NCI-H2196 (cell line): Measurements from ENCODE around the gene ZBTB8B.
"Not testable (repeated sequence)": the region's sequence is repeated elsewhere in the genome, so short reads cannot be mapped to it uniquely, and the experiment has no call there.

Experiments
- DNase-seq: peaks from one replicate; lab custom pipeline; 2025; ENCODE audit not compliant: unreplicated experiment; lab: John Stamatoyannopoulos, UW

ZBTB8B gene

GRCh38 chr1:32468791-32469190 lies 3.9 kb downstream of the ZBTB8B start:
- no peak for DNase-seq

DNA sequence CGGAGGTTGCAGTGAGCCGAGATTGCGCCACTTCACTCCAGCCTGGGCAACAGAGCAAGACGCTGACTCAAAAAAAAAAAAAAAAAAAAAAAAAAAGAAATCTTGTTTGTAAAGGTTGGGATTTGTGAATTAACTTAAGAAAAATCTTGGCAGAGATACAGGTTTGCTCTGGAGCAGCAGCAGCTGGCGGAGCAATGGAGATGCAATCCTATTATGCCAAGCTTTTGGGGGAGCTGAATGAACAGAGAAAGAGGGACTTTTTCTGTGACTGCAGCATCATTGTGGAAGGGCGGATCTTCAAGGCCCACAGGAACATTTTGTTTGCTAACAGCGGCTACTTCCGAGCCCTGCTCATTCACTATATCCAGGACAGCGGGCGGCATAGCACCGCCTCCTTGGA lies 5.6 kb downstream of the ZBTB8B start:
- no peak for DNase-seq

DNA sequence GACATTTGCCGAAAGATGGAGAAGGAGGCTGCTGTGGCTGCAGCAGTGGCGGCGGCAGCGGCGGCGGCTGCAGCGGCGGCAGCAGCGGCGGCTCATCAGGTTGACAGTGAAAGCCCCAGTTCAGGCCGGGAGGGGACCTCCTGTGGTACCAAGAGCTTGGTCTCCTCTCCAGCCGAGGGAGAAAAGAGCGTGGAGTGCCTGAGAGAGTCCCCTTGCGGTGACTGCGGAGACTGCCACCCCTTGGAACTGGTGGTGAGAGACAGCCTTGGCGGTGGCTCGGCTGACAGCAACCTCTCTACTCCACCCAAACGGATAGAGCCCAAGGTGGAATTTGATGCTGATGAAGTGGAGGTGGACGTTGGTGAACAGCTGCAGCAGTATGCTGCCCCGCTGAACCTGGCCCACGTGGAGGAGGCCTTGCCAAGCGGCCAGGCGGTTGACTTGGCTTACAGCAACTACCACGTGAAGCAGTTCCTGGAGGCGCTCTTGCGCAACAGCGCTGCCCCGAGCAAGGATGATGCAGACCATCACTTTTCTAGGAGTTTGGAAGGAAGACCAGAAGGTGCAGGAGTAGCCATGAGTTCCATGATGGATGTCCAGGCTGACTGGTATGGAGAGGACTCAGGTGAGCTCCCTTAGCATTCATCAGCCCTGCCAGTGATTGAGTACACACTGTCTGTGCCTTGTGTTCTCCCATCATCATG lies 6.3 kb downstream of the ZBTB8B start:
- DNase-seq, result no peak

- DNase-seq, result no peak
These were observed 7.0 kb downstream of the ZBTB8B start for GRCh38 chr1:32471695-32472362.

- DNase-seq, result not testable (repeated sequence)
These were observed 8.1 kb downstream of the ZBTB8B start for GRCh38 chr1:32472966-32473365.

GRCh38 chr1:32474954-32475353 lies 10.1 kb downstream of the ZBTB8B start:
- peak; percentile 62 for DNase-seq

- no peak for DNase-seq
These were observed 15.1 kb downstream of the ZBTB8B start for GRCh38 chr1:32480003-32480402.

- no peak for DNase-seq
These were observed 15.9 kb downstream of the ZBTB8B start for GRCh38 chr1:32480761-32481160.

GRCh38 chr1:32481788-32482187 lies 16.9 kb downstream of the ZBTB8B start:
- DNase-seq, result not testable (repeated sequence)

- DNase-seq, result no peak
These were observed 20.8 kb downstream of the ZBTB8B start for GRCh38 chr1:32485554-32486255.

GRCh38 chr1:32486463-32487113 lies 21.7 kb downstream of the ZBTB8B start:
- DNase-seq, result no peak

- no peak for DNase-seq
These were observed 22.3 kb downstream of the ZBTB8B start for GRCh38 chr1:32487182-32487581.

DNA sequence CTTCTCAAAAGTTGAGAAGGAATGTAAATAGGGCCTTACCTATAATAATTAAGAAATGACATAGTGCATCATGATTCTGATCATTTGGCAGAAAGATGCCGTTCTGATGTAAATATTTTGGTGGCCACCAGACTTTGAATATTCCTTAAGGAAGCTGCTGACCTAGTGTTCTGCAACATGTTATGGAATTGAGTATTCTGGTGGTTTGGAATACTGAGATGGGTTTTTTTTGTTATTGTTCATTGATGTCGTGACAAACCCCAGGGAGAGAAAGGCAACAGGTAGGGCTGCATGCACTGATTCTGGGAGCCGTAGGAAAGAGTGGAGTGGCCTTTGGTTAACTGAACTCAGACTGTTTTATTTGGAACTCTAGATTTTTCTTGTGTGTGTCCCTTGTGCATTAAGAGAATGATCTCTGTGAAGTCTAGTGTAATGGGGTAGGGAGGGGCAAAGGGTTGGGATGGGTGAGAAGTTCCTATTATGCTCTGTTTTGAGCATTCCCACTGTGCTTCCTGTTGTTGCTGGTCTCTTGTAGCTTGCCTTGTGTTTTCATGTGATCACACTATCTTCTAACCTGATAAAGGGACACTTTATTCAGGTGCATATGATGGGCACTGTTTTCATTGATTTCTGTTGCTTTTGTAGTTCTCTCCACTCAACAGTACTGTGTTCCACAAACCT lies 25.0 kb downstream of the ZBTB8B start:
- DNase-seq, result no peak

DNA sequence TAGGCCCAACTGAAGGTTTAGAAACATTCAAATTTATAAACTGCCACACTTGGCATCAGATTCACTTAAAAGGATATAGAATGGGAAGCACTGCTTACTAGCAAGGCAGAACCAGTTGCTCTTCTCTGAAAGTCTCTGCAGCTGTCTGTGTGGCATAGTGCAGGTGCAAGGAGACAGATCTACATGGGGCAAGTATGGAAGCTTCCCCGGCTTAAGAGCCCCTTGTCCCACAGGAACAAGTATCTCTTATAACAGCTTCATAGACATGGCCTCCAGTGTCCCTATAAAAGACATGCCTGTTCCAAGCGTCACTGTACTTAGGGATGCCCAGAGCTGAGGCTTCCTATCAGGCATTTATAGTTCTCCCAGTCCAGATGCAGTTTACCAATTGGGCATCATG lies 26.5 kb downstream of the ZBTB8B start:
- no peak for DNase-seq

DNA sequence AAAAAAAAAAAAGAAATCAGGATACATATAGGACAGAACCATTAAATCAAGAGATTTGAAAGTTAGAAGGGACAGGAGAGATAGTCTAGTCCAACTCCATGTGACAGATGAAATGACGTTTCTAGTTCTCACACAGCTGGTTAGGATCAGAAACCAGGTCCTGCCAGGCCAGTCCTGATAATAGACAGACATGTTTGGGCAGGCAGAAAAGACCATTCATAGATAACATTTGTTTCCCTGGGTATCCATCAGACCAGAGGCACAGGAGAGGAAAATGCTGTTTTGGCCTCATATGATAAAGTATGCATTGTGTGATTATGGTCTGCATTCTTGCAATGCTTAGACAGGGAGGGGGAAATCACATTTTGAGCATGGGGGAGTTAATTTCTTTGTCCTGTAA lies 29.3 kb downstream of the ZBTB8B start:
- no peak for DNase-seq

- DNase-seq, result no peak
These were observed 30.0 kb downstream of the ZBTB8B start for GRCh38 chr1:32494711-32495337.

DNA sequence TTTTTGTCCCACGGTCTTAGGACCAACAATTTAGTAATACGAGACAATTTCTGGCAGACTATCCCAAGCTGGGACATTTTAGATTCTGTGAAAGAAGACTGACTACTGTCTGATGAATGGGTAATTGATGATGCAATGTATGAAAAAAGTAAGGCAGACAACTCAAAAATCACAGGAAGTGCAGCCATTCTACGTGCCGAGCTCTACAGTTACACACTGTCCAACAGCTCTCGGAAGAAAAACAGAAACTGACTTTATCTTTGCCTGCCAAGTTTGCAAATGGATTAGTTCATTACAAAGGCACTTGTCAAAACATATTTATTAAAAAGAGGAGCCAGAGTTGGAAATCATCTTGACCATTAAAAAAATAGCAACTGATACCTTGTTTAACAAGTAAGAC lies 31.3 kb downstream of the ZBTB8B start:
- no peak for DNase-seq

GRCh38 chr1:32498751-32499150 lies 33.9 kb downstream of the ZBTB8B start:
- DNase-seq, result no peak

GRCh38 chr1:32500387-32501209 lies 35.7 kb downstream of the ZBTB8B start:
- peak; percentile 70 for DNase-seq

DNA sequence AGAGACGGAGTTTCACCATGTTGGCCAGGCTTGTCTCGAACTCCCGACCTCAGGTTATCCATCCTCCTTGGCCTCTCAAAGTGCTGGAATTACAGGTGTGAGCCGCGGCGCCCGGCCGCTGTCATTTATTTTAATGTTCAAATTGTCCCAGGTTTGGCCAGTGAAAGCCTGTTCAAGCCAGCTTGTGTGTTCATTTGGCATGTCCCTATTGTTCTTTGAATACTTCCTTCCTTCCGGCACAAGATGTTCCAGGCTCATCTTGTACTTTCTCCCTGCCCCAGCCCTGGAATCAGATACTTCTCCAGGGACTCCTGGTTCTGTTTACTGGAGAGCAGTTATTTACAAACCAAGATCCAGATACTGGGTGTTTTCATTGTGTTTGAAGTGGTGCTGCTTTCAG lies 37.0 kb downstream of the ZBTB8B start:
- no peak for DNase-seq
